Activated CD8-positive, alpha-beta memory T cell treated with anti-CD3 and anti-CD28 coated beads, Interleukin-2, amount 50 U/mL, for 1 hour (primary cell): ENCODE results near the gene STX7.

Experiments
- DNase-seq: peaks from one replicate; pipeline ENCODE4 v3.0.0-alpha.2; 2020; ENCODE audit errors: extremely low read depth

Gene STX7

GRCh38 chr6:132413499-132413802 is 99.5 kb downstream of the STX7 start:
- no peak for DNase-seq

GRCh38 chr6:132412656-132413498 is 100.0 kb downstream of the STX7 start:
- no peak for DNase-seq

GRCh38 chr6:132411296-132411695 is 101.6 kb downstream of the STX7 start:
- no peak for DNase-seq

- no peak for DNase-seq
Observed at GRCh38 chr6:132410830-132411229, 102.1 kb downstream of the STX7 start.

GRCh38 chr6:132405143-132405915 is 107.6 kb downstream of the STX7 start:
- no peak for DNase-seq

GRCh38 chr6:132404736-132405135 is 108.2 kb downstream of the STX7 start:
- DNase-seq: no peak

- DNase-seq: no peak
Observed at GRCh38 chr6:132404330-132404729, 108.6 kb downstream of the STX7 start.

- no peak for DNase-seq
Observed at GRCh38 chr6:132401618-132402285, 111.2 kb downstream of the STX7 start.

- no peak for DNase-seq
Observed at GRCh38 chr6:132400883-132401617, 111.9 kb downstream of the STX7 start, which contains the start of gene MOXD1. MOXD1 (minus strand) TSS chr6:132401475; CDS start chr6:132401426, 49 bp downstream.

- DNase-seq: no peak
Observed at GRCh38 chr6:132400555-132400882, 112.4 kb downstream of the STX7 start.

GRCh38 chr6:132399376-132400074 is 113.4 kb downstream of the STX7 start:
- no peak for DNase-seq
